GM20000 (cell line): Measurements from ENCODE around the gene SENP3.

ENCODE experiments used
- DNase-seq: peaks from one replicate; pipeline ENCODE4 v3.0.0; 2012; ENCODE audit warnings: low spot score
- TF ChIP-seq, protein P1 (sequence below): IDR thresholded peaks from 2 replicates; pipeline ENCODE4 v1.5.1; 2012; ENCODE audit warnings: mild to moderate bottlenecking, control low read depth; ENCODE audit errors: extremely low read depth, missing control alignments

The SENP3 gene

DNA sequence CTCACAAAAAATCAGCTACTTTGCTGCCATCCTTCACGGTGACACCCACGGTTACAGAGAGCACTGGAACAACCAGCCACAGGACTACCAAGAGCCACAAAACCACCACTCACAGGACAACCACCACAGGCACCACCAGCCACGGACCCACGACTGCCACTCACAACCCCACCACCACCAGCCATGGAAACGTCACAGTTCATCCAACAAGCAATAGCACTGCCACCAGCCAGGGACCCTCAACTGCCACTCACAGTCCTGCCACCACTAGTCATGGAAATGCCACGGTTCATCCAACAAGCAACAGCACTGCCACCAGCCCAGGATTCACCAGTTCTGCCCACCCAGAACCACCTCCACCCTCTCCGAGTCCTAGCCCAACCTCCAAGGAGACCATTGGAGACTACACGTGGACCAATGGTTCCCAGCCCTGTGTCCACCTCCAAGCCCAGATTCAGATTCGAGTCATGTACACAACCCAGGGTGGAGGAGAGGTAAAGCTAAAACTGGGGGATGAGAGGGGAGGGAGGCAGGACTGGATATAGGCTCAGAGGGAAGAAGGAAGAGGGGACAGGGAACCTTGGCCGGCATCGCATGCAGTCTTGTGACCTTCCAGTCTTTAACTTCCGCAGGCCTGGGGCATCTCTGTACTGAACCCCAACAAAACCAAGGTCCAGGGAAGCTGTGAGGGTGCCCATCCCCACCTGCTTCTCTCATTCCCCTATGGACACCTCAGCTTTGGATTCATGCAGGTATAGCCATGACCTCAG, 18.3 kb downstream of the SENP3 start:
- TF ChIP-seq, protein P1, sequence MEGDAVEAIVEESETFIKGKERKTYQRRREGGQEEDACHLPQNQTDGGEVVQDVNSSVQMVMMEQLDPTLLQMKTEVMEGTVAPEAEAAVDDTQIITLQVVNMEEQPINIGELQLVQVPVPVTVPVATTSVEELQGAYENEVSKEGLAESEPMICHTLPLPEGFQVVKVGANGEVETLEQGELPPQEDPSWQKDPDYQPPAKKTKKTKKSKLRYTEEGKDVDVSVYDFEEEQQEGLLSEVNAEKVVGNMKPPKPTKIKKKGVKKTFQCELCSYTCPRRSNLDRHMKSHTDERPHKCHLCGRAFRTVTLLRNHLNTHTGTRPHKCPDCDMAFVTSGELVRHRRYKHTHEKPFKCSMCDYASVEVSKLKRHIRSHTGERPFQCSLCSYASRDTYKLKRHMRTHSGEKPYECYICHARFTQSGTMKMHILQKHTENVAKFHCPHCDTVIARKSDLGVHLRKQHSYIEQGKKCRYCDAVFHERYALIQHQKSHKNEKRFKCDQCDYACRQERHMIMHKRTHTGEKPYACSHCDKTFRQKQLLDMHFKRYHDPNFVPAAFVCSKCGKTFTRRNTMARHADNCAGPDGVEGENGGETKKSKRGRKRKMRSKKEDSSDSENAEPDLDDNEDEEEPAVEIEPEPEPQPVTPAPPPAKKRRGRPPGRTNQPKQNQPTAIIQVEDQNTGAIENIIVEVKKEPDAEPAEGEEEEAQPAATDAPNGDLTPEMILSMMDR, result no peak
- DNase-seq, result no peak

DNA sequence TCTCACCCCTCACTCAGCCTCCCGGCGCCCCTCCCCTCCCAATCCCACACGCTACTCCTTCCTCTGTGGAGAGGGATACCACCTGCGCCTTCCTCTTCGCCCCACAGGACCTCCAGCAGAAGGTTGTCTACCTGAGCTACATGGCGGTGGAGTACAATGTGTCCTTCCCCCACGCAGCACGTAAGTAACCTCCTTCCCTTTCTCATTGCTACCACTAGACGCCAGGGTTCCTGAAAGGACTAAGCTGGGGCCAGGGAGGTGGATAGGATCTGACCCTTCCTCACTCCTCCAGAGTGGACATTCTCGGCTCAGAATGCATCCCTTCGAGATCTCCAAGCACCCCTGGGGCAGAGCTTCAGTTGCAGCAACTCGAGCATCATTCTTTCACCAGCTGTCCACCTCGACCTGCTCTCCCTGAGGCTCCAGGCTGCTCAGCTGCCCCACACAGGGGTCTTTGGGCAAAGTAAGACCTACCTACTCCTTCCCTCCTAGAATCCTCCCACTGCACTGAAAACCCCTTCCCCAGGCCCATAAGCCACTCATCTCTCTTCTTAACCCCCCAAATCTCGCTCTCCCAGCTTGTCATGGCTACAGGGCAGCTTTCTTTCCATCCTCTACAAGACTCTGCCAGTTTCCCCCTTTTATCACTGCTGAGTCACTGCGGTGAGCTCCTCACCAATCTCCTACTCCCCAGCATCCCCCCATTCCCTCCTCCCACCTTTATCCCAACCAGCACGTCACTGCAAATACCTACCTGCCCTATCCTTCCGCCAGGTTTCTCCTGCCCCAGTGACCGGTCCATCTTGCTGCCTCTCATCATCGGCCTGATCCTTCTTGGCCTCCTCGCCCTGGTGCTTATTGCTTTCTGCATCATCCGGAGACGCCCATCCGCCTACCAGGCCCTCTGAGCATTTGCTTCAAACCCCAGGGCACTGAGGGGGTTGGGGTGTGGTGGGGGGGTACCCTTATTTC, 19.2 kb downstream of the SENP3 start:
- peak; percentile 5 for DNase-seq
- TF ChIP-seq, protein P1, result no peak

DNA sequence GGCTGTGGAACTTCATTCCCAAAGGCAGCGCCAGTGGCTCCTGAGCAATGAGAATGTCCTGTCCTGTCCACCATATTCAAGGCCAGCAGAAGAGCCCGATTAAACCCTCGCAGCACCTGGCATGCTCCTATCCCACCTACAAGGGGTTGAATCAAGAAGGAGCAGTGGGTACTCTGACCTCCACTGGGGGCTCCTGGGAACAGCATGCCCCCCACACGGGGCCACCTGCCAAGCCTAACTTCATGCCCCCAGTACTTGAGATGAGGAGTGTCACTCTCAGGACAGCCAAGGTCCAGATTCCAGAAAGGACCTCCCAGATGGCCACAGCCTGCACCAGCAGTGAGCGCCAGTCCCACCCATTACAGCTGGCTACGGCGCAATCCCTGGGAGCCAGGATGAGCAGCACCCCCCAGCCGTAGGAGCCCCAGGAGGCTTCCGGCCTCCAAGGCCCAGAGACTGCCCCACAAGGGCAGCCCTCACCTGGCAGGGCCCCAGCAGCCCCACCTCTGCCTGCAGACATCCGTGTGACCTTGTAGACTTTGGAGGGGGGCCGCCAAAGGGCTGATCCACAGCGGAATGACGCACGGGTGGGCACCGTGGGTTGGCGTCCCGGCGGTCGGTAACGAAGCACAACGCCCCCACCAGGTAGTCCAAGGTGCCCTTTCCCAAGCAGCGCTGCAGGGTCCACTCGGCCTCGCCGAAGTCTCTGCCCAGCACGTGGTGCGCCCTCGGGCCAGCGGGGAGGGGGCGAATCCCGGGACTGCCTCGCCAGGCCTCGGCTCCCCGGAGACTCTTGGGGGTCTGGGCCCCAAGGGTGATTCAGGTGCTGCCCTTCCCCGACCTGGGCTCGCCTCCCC, 20.9 kb downstream of the SENP3 start:
- DNase-seq, result no peak
- TF ChIP-seq, protein P1, result no peak

DNA sequence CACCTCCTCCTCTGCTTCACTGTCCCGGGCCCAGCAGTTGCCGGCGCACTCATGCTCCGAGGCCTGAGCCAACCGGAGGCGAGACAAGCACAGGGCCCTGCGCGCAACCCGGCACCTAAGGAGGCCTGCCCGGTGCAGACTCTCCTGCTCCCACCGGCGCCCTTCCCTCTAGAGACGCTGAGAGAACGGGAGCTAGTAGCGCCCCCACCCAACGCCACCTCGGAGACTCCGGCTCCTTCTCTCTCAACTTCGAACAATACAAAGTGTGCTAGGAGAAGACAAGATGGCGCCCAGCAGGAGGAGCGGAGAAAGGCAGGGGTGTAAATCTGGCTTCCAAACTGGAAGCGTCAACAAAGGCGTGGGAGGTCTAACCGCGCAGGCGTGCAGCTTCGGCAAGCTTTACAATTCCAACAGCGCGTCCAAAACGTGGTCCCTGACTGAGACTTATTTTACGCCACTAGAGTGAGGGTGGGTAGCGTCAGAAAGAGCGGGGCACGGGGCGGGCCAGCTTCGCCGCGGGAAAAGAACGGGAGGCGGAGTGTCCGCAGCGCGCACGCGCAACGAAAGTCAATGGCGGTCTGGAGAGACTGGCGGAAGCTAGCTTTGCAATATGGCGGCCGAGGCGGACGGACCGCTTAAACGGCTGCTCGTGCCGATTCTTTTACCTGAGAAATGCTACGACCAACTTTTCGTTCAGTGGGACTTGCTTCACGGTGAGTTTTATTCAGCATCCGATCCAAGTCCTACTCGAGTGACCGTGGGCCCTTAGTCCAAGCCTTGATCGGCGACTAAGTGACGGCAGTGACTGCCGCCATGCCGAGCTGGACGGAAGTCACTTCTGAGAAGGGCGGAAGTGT, 21.8 kb downstream of the SENP3 start, which contains the start of gene MPDU1:
Gene MPDU1, plus strand, starts transcription at position 600 of the 857 bp plus-strand sequence. Its CDS starts 11 bp downstream, at position 611.
- peak; percentile 94 for DNase-seq
- TF ChIP-seq, protein P1, result no peak

DNA sequence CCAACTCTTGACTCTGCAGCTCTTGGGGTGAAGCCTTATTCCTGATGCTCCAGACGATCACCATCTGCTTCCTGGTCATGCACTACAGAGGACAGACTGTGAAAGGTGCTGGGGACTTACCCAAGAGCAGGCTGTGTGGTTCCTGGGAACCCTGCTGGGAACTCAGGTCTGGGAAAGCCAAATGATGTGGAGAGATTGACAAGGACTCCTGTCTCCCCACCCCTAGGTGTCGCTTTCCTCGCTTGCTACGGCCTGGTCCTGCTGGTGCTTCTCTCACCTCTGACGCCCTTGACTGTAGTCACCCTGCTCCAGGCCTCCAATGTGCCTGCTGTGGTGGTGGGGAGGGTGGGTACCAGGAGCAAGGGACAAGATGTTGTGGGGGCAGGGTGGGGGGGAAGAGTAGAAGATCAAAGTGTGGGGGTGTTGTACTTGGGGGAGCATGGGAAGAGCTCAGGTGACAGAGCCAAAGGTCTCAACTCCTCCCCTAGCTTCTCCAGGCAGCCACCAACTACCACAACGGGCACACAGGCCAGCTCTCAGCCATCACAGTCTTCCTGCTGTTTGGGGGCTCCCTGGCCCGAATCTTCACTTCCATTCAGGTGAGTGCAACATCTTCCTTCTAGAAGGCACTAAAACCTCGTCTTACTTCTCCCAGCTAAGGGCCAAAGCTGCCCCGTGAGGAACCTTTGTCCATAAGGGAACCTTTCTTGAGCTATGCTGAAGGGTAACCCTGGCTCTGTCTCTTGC, 25.1 kb downstream of the SENP3 start:
- DNase-seq, result no peak
- TF ChIP-seq, protein P1, result no peak
